Hepatic stellate cell (primary cell): ENCODE measurements around the gene UBALD2.
"Not testable (repeated sequence)": the region's sequence is repeated elsewhere in the genome, so short reads cannot be mapped to it uniquely, and the experiment has no call there.

Source experiments
- DNase-seq: peaks from one replicate; pipeline ENCODE4 v3.0.0; 2011; ENCODE audit warnings: low spot score

The UBALD2 gene

DNA sequence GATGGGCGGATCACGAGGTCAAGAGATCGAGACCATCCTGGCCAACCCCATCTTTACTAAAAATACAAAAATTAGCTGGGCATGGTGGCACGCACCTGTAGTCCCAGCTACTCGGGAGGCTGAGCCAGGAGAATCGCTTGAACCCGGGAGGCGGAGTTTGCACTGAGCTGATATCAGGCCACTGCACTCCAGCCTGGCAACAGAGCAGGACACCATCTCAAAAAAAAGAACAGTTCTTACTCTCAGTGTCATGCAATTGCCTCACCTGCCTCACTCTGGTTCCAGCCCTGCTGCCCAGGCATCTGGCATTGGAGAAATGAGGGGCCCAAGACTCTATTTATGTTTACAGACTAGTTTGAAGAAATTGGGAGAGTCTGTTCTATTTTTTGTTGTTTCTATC, 20.4 kb upstream of the UBALD2 start:
- DNase-seq = not testable (repeated sequence)

DNA sequence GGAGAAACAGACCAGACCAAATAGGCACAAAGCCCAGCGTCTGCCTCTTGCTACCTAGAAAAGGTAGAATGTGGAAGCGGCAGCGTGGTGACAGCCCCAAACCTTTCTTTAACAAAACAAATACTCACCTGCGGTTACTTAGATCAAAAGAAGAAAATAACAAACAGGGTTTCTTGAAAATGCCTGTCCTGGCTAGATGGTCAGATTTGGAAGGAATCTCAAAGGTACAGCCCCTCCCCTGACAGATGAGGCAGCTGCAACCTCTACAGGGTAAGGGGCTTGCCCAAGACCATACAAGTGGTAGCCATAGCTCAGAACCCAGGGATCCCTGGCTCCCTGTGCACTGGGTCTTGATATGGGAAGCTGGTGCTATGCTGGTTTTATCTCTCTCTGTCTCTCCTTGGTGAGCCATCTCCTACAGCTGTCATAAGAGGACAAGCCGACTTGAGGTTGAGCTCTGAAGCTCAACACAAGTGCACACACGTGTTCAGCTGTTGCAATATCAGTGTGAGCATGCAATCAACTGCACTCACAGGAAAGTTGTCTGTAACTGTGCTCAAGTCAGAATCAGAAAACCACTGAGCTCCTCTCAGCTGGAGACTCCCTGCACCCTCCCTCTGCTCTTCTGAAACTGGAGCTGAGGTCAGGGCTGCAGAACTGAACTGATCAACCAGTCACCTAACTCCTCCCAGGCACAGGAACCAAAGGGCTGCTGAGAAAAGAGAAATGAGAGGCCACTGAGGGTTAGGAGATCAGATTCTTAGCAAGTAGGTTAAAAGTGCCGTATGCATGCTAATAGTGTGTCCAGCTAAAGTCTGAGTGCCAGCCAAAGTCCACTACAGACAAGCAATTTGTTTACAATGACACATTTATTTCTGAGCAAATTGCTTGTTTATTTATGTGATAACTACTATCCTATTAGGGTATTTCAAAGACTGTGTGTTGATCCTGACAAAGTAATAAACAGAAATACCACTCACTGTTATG, 18.8 kb upstream of the UBALD2 start:
- no peak for DNase-seq

DNA sequence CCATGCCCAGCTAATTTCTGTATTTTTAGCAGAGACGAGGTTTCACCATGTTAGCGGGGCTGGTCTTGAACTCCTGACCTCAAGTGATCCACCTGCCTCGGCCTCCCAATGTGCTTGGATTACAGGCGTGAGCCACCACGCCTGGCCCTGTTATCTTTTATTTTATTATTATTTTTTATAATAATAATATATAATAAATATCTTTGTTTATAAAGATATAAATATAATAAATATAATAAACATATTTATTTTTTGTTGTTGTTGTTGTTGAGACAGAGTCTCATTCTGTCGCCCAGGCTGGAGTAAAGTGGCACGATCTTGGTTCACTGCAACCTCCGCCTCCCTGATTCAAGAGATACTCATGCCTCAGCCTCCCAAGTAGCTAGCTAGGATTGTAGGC, 17.8 kb upstream of the UBALD2 start:
- no peak for DNase-seq

DNA sequence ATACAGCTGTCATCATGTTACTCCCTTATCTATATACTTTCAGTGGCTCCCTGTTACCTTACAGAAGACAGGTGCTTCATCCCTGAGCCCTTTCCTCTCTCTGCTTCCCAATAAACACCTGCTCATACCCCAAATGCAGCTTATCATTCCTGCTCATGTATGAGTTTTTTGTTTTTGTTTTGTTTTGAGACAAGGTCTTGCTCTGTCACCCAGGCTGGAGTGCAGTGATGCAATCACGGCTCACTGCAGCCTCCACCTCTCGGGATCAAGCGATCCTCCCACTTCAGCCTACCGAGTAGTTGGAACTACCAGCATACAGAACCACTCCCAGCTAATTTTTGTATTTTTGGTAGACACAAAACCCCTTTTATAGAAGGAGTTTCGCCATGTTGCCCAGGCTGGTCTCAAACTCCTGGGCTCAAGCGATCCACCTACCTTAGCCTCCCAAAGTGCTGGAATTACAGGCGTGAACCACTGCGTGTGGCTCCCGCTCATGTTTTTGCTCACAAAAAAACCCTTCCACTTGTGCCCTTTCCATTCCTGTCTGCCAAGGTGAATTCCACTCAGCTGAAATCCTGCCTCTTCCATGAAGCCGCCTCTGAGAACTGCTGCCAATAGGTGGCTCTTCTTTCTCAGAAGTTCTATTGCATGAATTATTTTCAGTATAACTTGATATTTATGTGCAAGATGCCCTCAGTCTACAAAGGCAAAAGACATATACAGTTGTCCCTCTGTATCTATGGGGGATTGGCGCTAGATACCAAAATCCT, 16.9 kb upstream of the UBALD2 start:
- no peak for DNase-seq

DNA sequence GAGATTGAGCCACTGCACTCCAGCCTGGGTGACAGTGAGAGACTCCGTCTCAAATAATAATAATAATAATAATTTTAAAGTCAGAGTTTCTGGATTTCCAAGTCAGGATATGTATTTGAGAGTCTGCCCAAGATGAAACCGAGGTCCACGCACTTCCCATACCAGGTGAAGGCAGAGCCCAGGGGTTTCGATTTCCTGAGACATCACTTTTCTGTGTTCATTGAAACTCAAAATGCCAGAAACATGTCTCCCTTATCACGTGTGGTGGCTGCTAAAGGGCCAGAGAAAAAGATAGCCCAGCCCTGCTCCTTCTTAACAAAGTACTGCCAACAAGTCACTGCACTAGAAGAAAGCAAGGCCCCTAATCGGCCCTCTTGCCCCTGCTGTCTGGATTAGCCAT, 15.0 kb upstream of the UBALD2 start:
- no peak for DNase-seq

DNA sequence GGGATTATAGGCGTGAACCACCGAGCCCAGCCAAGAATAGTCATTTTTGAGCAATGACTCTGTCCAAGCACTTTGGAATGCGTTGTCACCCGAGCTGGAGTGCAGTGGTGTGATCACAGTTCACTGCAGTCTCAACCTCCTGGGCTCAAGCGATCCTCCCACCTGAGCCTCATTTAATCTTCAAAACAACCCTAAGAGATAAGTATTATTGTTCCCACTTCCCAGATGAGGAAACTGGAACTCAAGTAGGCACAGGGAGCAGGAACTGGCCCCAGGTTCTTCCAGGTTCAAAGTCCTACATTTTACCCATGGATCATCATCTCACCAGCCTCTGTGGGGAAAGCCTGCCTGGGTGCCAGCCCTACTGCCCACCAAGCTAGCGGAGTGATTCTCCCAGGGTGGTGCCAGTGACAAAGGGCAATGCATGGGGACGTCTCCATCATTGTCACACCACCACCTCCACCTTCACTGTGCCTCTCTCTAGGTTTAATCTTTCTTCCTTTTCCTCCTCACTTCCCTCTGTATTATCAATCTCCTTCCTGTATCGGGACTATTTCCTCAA, 13.6 kb upstream of the UBALD2 start:
- DNase-seq = no peak

DNA sequence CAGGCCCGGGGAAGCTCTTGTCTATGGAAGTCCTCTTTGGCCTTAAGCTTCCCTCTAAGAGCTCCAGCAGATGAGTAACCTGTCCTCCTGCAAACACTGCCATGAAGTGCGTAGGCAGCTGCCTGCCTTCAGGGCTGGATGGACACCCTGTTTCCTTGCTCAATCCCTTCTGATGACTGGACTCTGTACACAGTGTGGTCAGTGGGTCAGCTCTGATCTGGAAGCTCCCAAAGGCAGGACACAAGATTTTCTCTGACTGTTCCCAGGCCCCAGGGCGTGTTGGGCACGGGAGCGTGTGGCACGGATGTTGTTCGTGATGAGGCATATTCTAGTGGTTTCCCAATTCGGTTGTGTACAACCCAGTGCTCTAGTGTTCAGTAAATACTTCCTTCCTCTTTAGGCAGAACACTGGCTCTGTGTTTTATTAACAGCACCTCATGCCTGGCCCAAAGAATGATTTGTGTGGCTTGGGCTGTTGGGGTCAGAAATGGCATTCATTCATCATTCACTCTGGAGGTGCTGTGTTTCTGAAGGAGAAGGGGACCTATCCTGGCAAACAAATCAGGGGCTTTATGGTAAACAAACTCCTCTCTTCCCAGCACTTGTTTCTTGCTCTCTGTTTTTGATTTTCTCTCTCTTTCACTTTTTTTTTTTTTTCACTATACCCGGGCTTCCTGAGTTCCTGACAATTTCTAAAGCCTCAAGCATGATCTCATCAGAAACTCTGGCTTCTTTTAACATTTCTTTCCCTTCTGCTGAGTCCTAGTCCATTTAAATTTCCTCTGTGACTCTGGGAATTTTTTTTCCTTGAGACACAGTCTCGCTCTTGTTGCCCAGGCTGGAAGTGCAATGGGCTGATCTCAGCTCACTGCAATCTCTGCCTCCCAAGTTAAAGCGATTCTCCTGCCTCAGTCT, 12.9 kb upstream of the UBALD2 start:
- DNase-seq = no peak

DNA sequence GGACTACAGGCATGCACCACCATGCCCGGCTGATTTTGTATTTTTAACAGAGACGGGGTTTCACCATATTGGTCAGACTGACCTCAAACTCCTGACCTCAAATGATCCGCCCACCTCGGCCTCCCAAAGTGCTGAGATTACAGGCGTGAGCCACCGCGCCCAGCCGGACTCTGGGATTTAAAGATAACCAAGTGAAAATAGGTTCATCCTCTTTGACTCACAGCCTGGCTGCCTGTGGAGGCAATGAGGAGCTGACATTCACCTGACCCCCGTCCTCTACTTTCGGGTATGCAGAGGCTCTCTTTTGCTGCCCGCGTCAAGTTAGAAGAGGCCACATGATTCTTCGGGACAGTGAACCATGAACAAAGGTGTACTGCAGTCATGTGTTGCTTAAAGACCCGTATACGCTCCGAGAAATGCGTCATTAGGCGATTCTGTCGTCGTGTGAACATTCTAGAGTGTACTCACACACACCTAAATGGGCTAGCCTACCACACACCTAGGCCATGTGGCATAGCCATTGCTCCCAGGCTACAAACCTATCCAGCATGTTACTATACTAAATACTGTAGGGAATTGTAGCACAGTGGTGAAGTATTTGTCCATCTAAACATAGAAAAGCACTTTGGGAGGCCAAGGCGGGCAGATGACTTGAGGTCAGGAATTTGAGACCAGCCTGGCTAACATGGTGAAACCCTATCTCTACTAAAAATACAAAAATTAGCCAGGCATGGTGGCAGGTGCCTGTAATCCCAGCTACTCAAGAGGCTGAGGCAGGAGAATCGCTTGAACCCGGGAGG, 12.0 kb upstream of the UBALD2 start:
- DNase-seq = not testable (repeated sequence)

DNA sequence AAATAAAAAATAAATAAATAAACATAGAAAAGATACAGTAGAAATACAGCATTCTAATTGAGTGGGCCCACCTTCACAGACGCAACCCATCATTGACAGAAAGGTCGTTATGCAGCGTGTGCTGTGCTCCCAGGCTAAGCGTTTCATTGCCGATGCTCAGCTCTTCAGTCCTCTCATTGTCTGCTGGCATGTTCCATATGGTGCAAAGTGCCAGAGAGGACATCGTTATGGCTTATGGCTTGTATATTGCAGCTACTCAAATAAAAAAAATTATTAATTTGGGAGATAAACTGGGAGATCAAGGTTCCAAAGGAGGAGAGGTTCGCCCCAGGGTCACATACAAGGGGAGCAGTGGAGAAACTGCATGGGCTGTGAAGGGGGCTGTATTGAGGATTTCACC, 11.3 kb upstream of the UBALD2 start:
- no peak for DNase-seq

DNA sequence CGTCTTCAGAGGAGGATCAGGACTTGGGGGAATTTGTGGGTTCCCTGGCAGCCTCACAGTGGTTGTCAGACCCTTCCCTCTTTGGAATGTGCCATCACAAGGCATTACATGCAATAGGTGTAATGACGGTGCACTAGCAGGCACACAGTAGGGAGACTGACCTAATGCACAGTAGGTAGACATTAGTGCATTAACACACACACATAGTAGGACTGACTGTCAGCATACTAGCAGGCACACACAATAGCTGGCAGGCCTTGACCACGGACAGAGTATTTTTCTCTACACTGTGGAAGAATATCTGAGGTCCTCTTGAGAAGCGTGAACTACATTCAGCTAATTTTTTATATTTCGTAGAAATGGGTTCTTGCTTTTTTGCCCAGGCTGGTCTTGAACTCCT, 10.9 kb upstream of the UBALD2 start:
- no peak for DNase-seq

DNA sequence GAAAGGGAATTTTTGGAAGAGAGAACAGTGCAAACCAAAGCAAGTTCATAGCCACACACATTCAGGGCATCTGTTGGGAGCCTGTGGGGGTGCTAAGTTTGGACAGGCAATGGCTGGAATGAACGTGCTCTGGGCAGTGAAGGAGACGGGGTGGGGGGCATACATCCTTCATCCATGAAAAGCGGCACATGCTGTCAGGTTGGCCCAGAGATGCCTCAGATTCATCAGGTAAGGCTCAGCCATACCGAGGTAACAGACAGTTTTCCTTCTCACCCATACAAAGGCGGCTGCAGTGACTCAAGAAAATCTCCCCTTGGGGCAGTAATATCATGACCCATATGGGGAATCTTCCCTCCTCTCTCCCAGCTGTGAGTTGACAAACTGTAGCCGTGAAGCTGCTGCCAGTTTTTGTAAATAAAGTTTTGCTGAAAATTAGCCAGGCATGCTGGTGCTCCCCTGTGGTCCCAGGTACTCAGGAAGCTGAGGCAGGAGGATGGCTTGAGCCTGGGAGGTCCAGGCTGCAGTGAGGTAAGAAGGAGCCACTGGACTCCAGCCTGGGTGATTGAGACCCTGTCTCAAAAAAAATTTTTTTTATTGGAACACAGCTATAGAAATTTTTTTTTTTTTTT, 9.2 kb upstream of the UBALD2 start:
- DNase-seq = no peak

DNA sequence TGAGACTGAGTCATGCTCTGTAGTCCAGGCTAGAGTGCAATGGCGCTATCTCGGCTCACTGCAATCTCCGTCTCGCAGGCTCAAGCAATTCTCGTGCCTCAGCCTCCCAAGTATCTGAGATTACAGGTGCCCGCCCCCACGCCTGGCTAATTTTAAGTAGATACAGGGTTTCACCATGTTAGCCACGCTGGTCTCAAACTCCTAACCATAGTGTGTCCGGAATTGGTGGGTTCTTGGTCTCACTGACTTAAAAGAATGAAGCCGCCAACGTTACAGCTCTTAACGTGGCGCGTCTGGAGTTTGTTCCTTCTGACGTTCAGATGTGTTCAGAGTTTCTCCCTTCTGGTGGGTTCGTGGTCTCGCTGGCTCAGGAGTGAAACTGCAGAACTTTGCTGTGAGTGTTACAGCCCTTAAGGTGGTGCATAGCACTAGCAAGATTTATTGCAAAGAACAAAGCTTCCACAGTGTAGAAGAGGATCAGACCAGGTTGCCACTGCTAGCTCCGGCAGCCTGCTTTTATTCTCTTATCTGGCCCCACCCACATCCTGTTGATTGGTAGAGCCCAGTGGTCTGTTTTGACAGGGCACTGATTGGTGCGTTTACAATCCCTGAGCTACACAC, 8.6 kb upstream of the UBALD2 start:
- DNase-seq = not testable (repeated sequence)

DNA sequence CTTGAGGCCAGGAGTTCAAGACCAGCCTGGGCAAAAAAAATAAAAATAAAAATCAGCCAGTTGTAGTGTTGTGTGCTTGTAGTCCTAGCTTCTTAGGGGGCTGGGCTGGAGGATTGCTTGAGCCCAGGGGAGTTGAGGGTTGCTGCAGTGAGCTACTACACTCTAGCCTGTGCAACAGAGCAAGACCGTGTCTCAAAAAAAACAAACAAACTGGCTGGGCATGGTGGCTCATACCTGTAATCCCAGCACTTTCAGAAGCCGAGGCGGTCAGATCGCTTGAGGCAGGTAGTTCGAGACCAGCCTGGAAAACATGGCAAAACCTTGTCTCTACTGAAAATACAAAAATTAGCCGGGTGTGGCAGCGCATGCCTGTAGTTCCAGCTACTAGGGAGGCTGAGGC, 4.9 kb upstream of the UBALD2 start:
- DNase-seq = no peak

DNA sequence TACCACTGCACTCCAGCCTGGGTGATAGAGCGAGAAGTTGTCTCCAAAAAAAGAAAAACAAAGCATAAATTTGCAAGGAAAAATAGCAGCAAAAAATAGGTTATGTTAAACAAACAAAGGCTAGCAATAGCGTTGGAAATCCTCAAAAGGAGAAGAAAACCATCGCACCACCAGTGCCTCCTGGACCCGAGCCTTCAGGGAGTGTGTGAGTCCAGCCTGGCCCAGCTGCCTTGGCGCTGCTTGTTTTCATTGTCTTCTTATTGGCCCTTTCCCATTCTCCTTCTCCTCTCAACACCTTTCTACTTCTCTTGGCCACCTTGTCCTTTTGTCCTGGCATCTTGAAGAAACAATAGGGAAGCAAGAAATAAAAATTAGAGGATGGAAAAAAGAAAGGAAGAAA, 4.5 kb upstream of the UBALD2 start:
- DNase-seq = no peak

DNA sequence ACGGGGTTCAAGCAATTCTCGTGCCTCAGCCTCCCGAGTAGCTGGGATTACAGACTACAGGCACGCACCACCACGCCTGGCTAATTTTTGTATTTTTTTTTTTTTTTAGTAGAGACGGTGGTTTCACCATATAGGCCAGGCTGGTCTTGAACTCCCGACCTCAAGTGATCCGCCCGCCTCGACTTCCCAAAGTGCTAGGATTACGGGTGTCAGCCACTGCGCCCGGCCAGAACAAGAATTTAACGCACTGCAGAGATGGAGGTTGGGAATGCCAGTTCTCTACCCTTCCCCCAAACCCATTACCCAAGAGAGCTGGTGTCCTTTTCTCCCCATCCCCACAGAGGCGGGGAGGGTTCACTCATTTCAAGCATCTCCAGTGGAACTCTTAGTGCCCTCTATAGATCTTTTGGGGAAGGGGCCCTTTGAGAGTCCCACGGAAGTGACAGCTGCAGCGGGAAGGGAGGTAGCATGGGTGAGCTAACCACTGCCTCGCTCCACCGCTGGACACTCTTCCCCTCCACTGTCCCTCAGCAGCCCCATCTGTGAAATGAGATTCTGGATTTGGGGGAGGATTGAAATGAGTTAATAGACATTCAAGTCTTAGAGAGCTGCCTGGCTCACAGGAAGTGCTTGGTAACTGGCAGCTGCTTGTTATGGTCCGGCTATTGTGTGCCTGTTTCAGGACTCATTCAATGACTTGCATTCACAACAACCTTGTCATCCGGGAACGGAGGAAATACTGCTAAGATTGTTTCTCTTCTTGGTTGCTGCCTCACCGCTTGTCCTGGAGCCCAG, 3.5 kb upstream of the UBALD2 start:
- no peak for DNase-seq

DNA sequence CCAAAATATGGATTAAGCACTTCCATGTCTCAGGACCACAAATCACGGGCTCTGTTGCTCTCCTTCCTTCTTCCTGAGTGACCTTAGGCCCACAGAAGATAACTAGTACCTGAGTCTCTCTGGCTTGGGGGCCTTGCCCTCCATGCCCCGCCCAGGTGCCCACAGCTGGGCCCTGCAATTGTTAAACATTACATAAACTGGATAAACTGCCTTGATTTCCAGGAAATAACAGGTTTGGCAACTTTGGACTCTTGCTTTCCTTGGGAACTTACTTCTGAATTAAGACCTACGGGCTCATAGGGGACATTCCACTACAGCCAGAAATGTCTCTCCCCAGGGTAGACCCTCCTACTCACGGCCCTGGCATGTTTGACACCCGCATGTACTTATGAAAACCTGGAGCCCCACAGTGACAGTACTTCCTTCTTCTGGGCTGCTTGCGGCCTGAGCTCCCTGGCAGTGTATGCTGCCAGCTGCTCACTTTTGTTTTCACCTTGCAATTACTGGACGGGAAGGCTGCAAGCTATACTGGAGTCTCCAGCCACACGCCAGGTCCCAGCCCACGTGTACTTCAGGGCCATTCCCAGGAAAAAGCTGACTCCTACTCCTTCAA, 2.3 kb upstream of the UBALD2 start:
- DNase-seq = no peak

DNA sequence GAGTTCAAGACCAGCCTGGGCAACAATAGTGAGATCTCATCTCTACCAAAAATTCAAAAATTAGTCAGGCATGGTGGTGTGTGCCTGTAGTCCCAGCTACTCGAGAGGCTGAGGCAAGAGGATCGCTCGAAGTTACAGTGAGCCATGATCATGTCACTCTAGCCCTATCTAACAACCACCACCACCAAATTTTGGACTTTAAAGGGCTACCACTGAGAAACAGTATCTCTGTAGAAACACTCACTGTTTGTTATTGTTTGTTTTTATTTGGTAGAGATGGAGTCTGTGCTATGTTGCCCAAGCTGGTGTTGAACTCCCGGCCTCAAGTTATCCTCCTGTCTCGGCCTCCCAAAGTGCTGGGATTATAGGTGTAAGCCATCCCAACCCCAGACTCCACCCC, 1.3 kb upstream of the UBALD2 start:
- no peak for DNase-seq

DNA sequence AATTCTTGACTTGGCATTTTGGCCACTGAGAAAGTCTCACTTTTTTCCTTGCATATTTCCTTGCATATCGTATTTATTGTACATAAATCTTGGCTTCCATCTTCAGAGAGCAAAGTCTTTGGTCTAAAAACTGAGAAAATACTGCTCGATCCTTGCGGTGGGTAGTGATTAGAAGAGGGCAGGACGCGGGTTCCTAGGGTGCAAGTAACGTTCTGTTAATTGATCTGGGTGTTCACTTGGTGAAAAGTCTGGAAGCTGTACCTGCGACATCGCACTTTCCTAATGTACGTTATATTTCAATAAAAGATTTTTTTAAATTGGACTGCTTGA, 758 bp upstream of the UBALD2 start:
- DNase-seq = no peak
